Activated T-cell treated with anti-CD3 and anti-CD28 coated beads, Interleukin-2, amount 50 U/mL, for 72 hours (primary cell): ENCODE measurements around the gene PRDM16. TPM values are rescaled to one million over a fixed set of nuclear protein-coding genes. Genes with fewer than 3 reads are reported as not detected.
A peak's percentile ranks its signal among the peaks of the same experiment; 100 is the strongest.

Source experiments
- ATAC-seq, 2 donors: fragments of 150-1000 bp; cut with Tn5 transposase; replicated peaks in 1 of 2; 2 replicates each; pipeline ENCODE4 v1.10.0; 2021; ENCODE audit warnings: moderate library complexity in 2 of 2, mild to moderate bottlenecking in 1 of 2
- DNase-seq, 2 donors: peaks; one replicate each; pipeline ENCODE4 v3.0.0; 2021 to 2022; ENCODE audit warnings: mixed read lengths in 1 of 2
- H3K27ac Mint-ChIP-seq: one replicate; pipeline ENCODE4 v1.8.0; 2022; ENCODE audit warnings: mild to moderate bottlenecking, moderate library complexity, mixed read lengths
- H3K27me3 Mint-ChIP-seq: one replicate; pipeline ENCODE4 v1.8.0; 2022; ENCODE audit warnings: low read depth, mixed read lengths
- H3K36me3 Mint-ChIP-seq, 2 donors: one replicate each; pipeline ENCODE4 v1.8.0; 2022; ENCODE audit warnings: mixed read lengths in 2 of 2, mild to moderate bottlenecking in 1 of 2; ENCODE audit not compliant: insufficient read depth in 2 of 2
- H3K4me1 Mint-ChIP-seq: one replicate; pipeline ENCODE4 v1.8.0; 2022; ENCODE audit warnings: low read depth, mixed read lengths
- H3K4me3 Mint-ChIP-seq, 2 donors: one replicate each; pipeline ENCODE4 v1.8.0; 2022; ENCODE audit warnings: mild to moderate bottlenecking in 2 of 2, mixed read lengths in 2 of 2, moderate library complexity in 2 of 2
- H3K9me3 Mint-ChIP-seq, 2 donors: one replicate each; pipeline ENCODE4 v1.8.0; 2022; ENCODE audit warnings: mixed read lengths in 2 of 2
- total RNA-seq, 2 donors: library from RNA; stranded (reverse); gene quantifications; one replicate each; pipeline ENCODE4 v1.2.3, GENCODE V29; 2022

The PRDM16 gene
- total RNA-seq, 2 donors from 2014 or later = 0.77 to 1.7 TPM

DNA sequence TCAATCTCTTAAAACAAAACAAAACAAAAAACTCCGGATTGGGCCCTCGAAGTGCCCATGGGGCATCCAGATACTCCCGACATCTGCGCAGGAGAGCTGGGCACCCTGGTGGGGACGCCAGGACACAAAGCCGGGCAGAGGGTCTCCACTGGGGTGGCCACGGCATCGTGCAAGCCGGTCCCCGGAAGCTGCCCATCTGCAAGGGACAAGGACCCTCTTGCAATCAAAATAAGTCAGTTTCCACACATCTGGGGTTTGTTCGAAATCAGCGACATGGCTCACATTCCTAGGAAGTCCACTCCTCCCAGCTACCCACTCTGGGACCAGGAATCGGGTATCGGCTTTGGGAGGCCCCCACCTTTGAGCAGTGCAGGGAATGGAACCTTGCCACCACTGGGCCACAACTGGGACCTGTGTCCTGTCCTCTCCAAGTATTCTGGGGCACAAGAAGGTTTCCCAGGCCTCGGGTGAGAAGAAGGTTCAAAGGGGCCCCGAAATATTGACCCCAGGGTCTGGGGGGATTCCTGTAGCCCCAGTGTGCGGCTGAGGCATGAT lies 4.6 kb upstream of the PRDM16 start:
- H3K36me3 Mint-ChIP-seq = peaks cover 0 to 2% of the 10 kb centered on the region in 2 donors
- no peak for DNase-seq
- no peak for ATAC-seq

GRCh38 chr1:3064901-3065300 lies 4.1 kb upstream of the PRDM16 start:
- Mint-ChIP-seq H3K4me3 (no peak overlapping the region), H3K4me1 (no peaks in the 10 kb centered on the region), H3K27me3 (no peaks in the 10 kb centered on the region), H3K9me3 (no peaks in the 10 kb centered on the region), H3K27ac (no peak overlapping the region), H3K36me3 (peaks cover 0 to 2% of the 10 kb centered on the region in 2 donors)
- ATAC-seq = no peak
- DNase-seq = no peak

More for the DNA sequence above, 4.6 kb upstream of the PRDM16 start:
- Mint-ChIP-seq H3K4me1 (no peaks in the 10 kb centered on the region), H3K9me3 (no peaks in the 10 kb centered on the region), H3K27me3 (no peaks in the 10 kb centered on the region), H3K27ac (no peak overlapping the region), H3K4me3 (no peak overlapping the region)

DNA sequence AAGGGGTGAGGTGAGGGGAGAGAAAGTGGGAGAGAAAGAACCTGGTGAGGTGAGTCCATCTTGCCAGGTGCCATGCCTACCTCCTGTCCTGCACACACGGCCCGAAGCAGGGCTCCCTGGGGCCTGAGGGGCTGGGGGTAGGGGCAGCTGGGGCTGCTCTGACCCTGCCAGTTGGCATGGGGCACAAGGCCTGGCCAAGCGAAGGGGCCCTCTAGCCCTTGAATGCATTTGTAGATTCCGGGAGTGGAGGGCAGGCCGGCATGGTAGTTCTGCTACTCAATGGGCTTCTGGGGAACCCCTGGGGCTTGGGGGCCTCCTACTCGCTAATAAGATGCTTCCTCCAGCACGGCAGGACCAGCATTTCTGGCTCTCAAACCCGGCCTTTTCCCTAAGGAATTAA lies 3.6 kb upstream of the PRDM16 start:
- DNase-seq (no peak), ATAC-seq (no peak)
- peaks cover 0 to 2% of the 10 kb centered on the region in 2 donors for H3K36me3 Mint-ChIP-seq
- H3K27me3 Mint-ChIP-seq = no peaks in the 10 kb centered on the region
- H3K4me3 Mint-ChIP-seq = no peak overlapping the region
- no peak overlapping the region for H3K27ac Mint-ChIP-seq
- no peaks in the 10 kb centered on the region for H3K9me3 Mint-ChIP-seq
- H3K4me1 Mint-ChIP-seq = no peaks in the 10 kb centered on the region

DNA sequence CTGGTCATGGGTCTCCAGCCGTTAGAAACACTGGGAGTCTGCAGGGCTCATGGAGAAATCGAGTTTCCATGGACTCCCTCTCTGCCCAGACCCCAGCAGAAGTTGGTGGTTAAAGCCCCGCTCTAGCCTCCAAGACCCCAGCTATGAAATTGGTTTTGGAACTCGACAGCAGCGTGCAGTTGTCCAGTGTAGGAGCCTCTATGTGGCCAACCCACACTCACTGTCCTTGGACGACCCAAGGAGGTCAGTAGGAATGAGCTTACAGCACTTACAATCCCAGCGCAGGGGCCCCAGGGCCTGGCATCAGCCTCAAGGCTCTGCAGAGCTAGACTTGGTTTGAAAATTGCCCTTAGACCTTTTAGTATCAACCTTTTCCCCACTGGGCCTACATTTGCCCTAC lies 3.2 kb upstream of the PRDM16 start:
- Mint-ChIP-seq H3K9me3 (no peaks in the 10 kb centered on the region), H3K36me3 (peaks cover 0 to 2% of the 10 kb centered on the region in 2 donors), H3K27ac (no peak overlapping the region), H3K27me3 (no peaks in the 10 kb centered on the region), H3K4me3 (no peak overlapping the region), H3K4me1 (no peaks in the 10 kb centered on the region)
- DNase-seq (no peak), ATAC-seq (no peak)

DNA sequence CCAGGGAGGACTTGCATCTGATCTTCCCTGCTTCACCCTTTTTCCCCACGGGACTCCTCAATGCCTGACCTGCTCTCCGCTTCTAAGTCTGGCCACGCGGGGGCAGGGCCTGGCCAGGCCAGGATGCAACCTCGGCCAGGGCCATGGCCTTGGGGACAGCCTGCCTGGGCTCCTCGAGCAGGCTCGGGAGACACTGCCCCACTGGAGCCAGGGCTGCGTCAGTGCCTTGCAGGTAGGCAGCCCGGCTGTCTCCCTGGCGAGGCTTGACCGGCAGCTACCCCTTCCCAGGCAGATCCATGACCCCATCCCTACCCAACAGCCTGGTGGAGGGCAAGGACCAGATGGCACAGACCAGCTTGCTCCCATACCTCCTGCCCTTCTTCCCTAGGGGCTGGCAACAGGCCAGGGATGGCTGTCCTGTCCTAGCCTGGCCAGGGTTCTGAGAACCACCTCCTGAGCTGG lies 2.7 kb upstream of the PRDM16 start:
- H3K4me3 Mint-ChIP-seq = no peak overlapping the region
- H3K9me3 Mint-ChIP-seq = no peaks in the 10 kb centered on the region
- ATAC-seq = no peak
- H3K27me3 Mint-ChIP-seq = no peaks in the 10 kb centered on the region
- no peaks in the 10 kb centered on the region for H3K4me1 Mint-ChIP-seq
- H3K27ac Mint-ChIP-seq = no peak overlapping the region
- peaks cover 0 to 2% of the 10 kb centered on the region in 2 donors for H3K36me3 Mint-ChIP-seq
- no peak for DNase-seq

GRCh38 chr1:3066826-3067225 lies 2.2 kb upstream of the PRDM16 start:
- DNase-seq (no peak), ATAC-seq (no peak)
- Mint-ChIP-seq H3K4me3 (no peak overlapping the region), H3K27ac (no peak overlapping the region), H3K27me3 (no peaks in the 10 kb centered on the region), H3K9me3 (no peaks in the 10 kb centered on the region), H3K36me3 (peaks cover 0 to 2% of the 10 kb centered on the region in 2 donors), H3K4me1 (no peaks in the 10 kb centered on the region)

DNA sequence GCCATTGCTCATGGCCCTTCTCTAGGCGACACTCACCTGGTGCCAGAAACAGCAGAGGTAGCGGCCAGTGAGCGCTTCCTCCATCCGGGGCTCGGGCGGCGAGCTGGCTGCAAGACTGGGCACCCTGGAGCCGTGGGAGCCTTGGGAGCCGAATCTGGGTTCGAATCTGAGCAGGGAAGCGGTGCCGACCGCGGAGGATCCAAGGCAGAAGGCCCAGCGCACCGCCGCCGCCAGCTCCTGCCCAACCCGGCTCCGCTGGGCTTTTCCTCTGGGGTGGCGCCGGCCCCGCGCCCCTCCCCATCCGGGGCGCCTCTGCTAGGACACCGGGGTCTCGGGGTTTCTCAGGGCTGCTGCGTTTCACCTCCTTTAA lies 1.7 kb upstream of the PRDM16 start:
- DNase-seq = no peak
- Mint-ChIP-seq H3K9me3 (no peaks in the 10 kb centered on the region), H3K4me1 (no peaks in the 10 kb centered on the region), H3K4me3 (no peak overlapping the region), H3K27me3 (peaks cover 3% of the 10 kb centered on the region), H3K36me3 (peaks cover 0 to 2% of the 10 kb centered on the region in 2 donors), H3K27ac (no peak overlapping the region)
- ATAC-seq = no peak

DNA sequence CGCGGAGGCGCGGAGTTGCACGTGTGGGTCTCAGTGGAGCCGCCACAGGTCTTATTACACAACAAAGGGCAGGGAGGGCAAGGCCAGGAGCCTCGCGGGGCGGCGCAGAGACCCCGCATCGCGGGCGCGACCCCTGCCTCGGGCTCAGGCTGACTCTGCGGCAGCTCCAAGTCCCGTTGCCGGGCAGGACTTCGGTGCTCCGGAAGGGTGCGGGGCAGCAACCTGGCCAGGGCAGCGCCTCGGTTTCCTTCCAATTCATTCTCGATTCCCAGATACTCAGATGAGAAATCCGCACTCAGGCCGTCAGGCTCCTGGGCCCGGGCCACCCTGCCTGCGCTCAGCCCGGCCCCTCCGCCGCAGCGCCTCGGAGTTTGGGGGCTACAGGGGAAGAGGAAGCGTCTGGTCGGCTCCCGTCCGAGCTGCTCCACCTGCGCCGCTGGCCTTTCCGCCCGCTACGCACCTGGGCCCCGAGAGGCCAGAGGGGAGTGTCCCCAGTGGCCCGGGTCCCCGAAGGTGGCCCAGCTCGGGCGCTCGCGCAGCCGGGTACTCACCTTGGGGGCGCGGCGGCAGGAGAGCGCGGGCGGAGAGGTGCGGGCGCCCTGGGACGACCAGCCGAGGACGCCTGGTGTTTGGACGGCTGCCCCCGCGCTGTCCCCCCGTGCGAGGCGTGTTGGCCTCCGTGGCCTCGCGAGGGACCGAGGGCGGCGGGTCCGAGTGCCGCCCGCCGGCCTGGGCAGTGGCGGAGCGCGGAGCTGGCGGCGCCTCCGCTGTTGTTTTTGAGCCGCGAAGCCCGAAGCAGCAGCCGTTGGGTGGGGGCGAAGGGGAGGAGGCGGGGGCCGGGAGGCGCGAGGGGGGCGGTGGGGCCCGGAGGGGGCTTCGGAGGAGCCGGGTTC lies 1.1 kb upstream of the PRDM16 start:
- ATAC-seq (no peak), DNase-seq (no peak)
- Mint-ChIP-seq H3K4me1 (no peaks in the 10 kb centered on the region), H3K9me3 (no peaks in the 10 kb centered on the region), H3K4me3 (peak overlapping the region in 1 of 2 donors; percentile 66), H3K36me3 (peaks cover 0 to 2% of the 10 kb centered on the region in 2 donors), H3K27ac (no peak overlapping the region), H3K27me3 (peaks cover 6% of the 10 kb centered on the region)

DNA sequence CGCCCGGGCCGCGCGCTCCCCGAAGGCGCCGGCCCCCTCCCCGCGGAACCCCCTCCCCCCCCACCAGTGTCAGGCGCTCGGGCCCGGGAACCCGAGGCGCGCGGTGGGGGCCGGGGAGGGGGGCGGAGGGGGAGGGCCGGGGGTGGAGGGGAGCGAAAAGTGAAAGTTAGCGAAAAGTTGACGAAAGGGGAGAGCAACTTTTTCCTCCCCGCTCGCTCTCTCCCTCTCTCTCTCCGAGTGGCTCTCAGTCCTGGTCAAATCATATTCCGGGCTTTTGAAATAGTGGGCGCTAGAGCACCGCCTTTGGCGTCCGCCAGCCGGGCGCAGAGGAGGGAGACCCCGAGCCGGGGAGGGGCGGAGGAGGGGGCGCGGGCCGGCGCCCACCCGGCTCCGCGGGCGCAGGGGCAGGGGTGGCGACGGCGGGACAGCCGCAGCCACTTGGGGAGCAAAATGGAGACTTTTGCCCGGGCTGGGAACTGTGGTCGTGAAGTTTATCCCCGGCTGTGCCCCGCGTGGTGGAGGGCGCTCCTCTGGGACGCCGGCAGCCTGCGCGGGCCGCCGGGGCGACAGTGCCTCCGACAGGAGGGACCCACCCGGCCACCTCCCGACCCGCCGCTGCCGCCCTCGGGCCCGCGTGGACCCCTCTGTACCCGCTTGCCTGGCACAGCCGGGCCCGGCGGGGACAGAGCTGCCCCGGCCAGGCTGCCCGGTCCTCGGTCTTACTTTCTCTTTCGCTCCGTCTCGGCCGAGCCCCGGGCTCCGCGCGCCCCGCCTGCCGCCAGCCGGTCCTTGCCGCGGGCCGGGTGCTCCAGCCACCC lies 697 bp downstream of the PRDM16 start:
- H3K4me3 Mint-ChIP-seq = peak overlapping the region; percentile 66 to 75
- H3K27me3 Mint-ChIP-seq = peaks cover 6% of the 10 kb centered on the region
- DNase-seq = peak; percentile 18 to 27
- peaks cover 0 to 2% of the 10 kb centered on the region in 2 donors for H3K36me3 Mint-ChIP-seq
- H3K27ac Mint-ChIP-seq = no peak overlapping the region
- no peaks in the 10 kb centered on the region for H3K9me3 Mint-ChIP-seq
- no peaks in the 10 kb centered on the region for H3K4me1 Mint-ChIP-seq
- peak; percentile 47 to 49 for ATAC-seq

DNA sequence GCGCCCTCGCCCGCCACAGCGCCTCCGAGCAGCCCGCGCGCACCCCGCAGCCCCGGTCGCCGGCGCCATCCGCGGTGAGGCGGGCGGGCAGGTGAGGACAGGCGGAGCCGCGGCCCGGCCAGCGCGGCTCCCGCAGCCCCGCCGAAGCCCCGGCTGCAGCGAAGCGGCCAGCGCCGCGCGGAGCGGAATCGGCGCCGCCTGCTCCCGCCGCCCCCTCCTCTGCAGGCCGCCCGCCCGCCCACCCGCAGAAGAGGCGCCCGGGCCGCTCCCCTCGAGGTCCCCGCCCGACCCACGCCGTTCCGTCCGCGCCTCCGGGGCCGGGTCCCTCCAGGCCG lies 1.3 kb downstream of the PRDM16 start:
- peaks cover 0 to 2% of the 10 kb centered on the region in 2 donors for H3K36me3 Mint-ChIP-seq
- H3K9me3 Mint-ChIP-seq = no peaks in the 10 kb centered on the region
- H3K4me1 Mint-ChIP-seq = no peaks in the 10 kb centered on the region
- DNase-seq (no peak), ATAC-seq (no peak)
- no peak overlapping the region for H3K4me3 Mint-ChIP-seq
- H3K27me3 Mint-ChIP-seq = peaks cover 6% of the 10 kb centered on the region
- no peak overlapping the region for H3K27ac Mint-ChIP-seq

- ATAC-seq (no peak), DNase-seq (no peak)
- Mint-ChIP-seq H3K36me3 (peaks cover 0 to 2% of the 10 kb centered on the region in 2 donors), H3K4me1 (no peaks in the 10 kb centered on the region), H3K9me3 (no peaks in the 10 kb centered on the region), H3K27ac (no peak overlapping the region), H3K27me3 (peaks cover 6% of the 10 kb centered on the region), H3K4me3 (peak overlapping the region in 1 of 2 donors; percentile 57)
Observed at GRCh38 chr1:3070644-3071564, 1.9 kb downstream of the PRDM16 start.

- DNase-seq = no peak
- Mint-ChIP-seq H3K27ac (no peak overlapping the region), H3K4me1 (no peaks in the 10 kb centered on the region), H3K27me3 (peaks cover 6% of the 10 kb centered on the region), H3K4me3 (no peak overlapping the region), H3K36me3 (peaks cover 0 to 2% of the 10 kb centered on the region in 2 donors), H3K9me3 (no peaks in the 10 kb centered on the region)
- ATAC-seq = no peak
Observed at GRCh38 chr1:3071565-3072390, 2.8 kb downstream of the PRDM16 start.
